GM10847 (cell line): ENCODE data around the gene JAK1.

Source experiments
- POLR2A ChIP-seq: IDR thresholded peaks from 2 replicates; pipeline ENCODE4 v1.6.1; 2011; ENCODE audit not compliant: insufficient read length; ENCODE audit errors: extremely low read depth

JAK1 gene

DNA sequence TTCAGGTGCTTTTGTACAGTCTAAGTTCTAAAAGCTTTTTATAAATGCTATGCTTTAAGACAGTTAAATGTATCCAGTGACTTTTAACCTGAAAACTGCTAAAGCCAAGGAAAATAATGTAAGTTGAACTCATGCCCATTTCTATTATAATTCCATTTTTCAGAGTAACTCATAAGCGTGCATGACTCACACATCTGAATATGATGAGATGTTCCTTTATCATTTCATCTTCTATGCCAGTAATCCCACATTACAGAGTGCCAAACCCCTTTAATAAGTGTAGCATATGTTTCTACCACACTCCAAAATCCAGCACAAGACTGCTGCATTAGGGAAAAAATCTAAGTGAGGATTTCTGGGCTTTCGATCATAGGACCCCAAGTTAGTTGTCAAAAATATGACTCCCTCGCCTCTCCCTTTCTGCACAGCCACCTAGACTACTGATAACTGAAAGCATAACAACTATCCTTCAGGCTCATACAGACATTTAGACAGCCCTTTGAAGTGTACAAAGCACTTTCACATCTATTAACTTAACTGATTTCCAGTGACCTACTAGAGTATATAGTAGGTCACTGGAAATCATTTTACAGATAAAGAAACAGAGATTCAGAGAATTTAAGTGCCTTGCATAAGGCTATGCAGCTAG lies 45.3 kb downstream of the JAK1 start:
- TF ChIP-seq POLR2A, result no peak

- no peak for TF ChIP-seq POLR2A
Observed at GRCh38 chr1:64917907-64918306, 48.4 kb downstream of the JAK1 start.

- TF ChIP-seq POLR2A, result no peak
Observed at GRCh38 chr1:64917328-64917861, 49.0 kb downstream of the JAK1 start.

DNA sequence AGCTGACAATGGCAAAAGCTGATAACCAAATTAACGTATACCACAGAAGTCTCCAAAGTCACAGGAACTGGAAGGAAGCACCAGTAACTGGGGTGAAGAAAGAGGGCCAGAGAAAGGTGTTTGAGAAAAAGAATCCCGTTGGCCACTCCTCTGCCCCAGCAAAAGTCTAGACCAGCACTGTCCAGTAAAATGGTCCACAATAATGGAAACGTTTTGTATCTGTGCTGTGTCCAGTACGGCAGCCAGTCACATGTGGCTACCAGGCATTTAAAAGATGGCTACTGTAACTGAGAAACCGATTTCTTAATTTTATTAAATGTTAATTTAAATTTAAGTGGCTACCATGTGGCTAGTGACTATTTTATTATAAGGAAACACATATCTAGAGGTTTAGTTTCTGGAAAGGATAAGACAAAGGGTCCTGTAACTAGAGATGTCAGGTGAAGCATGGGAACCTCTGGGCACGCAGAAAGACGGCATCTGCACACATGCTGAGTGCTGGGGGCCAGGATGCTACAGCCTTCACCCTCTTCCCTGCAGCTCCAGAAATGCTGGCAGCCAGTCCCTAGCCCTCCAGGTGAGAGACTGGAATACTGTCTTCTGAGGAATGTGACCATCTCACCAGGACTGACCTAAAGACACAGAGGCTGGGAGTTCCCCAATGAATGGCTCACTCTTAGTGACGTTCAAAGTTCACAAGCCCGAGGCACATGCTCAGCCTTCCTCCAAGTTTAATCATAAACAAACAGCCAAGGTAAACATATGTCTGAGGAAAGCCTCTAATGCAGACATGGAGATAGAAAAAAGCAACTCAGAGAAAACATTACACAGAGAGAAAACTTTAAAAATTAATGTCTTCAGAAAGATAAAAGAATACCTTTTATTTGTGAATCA lies 50.7 kb downstream of the JAK1 start:
- no peak for TF ChIP-seq POLR2A

- no peak for TF ChIP-seq POLR2A
Observed at GRCh38 chr1:64913361-64914015, 52.9 kb downstream of the JAK1 start.

GRCh38 chr1:64912191-64912590 lies 54.2 kb downstream of the JAK1 start:
- no peak for TF ChIP-seq POLR2A

- no peak for TF ChIP-seq POLR2A
Observed at GRCh38 chr1:64911326-64911725, 55.0 kb downstream of the JAK1 start.

DNA sequence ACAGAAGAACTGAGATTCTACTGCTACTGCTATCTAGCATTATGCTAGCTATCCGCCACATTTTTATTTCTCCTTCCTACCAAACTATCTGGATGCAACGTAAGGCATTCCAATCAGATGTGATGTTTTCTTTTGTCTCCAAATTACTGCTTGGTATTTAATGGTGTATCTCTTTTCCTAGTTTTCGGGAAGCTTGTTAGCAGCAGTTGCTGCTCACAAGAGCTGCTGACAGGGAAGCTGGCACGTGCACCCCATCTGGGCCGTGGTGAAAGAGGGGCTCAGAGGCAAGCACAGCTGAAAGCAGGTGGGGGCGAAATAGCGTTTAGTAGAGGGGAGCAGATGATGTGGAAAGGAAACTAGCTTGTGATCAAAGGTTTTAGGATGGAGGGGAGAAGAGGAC lies 57.3 kb downstream of the JAK1 start:
- TF ChIP-seq POLR2A, result no peak

DNA sequence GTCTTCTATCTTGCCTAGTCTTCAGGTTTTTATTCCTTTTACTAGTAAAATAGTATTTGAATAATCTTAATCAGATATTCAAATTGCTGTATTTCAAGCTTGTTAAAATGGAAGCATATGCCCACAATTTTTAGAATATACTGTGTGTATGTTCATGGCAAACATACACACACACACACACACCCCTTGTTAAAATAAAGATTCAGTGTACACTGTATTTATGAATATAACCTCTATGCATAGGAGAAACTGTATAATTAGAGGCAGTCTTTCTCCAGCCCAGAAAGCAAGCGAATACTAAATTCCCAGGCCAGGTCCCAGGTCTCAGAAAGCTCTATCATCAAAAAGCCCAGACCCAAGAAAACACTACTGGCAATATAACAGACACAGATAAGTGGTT lies 57.8 kb downstream of the JAK1 start:
- TF ChIP-seq POLR2A, result no peak

DNA sequence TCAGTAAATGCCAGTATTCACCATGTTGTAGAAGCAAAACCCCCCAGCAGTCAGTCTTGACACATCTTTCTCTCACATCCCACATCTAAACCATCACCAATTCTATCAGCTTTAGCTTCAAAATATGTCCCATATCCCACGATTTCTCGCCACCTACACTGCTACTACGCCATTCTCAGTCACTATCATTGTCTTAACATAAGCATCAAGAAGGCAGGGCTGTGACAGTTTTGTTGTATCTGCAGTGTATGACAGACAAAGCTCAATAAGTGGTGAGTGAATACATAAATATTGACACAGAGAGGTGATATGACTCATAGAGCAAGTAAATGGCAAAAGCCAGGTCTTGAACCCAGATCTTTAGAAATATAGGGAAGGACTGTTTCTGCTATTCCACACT lies 59.9 kb downstream of the JAK1 start:
- no peak for TF ChIP-seq POLR2A

- no peak for TF ChIP-seq POLR2A
Observed at GRCh38 chr1:64903593-64903992, 62.8 kb downstream of the JAK1 start.

DNA sequence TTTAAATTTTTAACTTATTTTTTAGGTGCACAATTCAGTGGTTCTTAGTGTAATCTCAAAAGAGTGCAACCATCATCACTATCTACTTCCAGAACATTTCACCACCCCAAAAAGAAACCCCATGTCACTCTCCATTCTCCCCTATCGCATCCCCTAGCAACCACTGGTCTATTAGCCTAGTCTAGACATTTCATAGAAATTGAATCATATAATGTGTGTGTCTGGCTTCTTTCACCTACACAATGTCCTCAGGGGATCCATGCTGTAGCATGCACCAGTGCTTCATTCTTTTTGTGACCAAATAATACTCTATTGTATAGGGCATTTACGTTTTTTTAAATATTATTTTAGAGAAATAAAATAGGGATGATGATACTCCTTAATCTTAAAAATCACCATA lies 64.7 kb downstream of the JAK1 start:
- no peak for TF ChIP-seq POLR2A

GRCh38 chr1:64900916-64901315 lies 65.4 kb downstream of the JAK1 start:
- TF ChIP-seq POLR2A, result no peak

DNA sequence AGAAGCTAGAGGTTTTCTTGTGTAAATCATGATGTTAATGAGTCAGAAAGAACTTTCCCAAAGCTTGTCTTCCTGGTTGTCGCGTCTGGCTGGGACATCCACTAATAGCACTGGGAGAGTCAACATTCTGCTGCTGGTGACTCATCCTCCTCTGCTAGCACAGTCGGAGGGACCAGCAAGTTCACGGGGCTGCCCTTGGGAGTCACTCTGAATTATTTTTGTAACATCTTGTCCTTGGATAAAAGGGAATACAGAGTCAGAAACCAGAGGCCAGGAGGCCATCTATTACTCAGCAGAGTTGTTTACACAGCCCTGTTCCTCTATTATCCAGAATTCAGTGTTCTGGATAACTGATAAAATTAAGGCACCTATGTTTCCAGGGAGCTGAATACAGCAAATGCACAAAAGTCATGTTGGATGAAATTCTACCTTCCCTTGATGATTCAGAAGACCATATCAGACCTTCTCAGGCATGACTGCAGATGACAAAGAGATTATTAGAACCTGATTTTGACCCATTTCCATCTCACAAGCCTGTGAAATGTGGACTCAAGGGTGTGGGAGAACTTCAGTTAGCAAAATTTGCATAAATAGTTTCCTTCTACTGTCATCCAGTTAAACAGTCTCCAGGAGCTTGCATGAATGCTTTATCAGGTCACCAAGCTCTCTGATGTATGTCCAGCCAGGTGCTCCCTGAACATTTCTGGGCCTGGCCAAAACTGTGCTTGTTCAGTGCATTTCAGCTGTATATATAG lies 68.1 kb downstream of the JAK1 start:
- no peak for TF ChIP-seq POLR2A

DNA sequence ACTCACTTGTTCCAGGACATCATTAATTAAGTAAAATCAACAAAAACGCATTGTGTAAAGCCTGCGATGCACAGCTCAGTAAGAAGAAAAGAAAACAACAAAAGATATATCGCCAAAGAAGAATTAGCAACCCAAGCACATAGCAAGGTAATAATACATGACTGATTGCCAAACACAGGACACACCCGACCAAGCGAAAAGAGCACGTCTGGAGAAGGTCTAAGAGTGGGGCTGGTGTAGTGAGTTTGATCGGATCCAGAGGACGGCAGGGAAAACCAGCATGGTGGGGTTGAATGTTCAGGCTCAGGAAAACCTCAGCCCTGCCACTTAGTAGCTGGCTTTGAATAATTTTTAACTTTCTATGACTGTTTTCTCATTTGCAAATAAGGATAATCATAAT lies 69.8 kb downstream of the JAK1 start:
- no peak for TF ChIP-seq POLR2A
